ENCODE data around the gene USE1.

- TF ChIP-seq CTCF (IDR thresholded peaks at IDR 0.05) (no peak), POLR2A (IDR thresholded peaks at IDR 0.05) (no peak), POLR2AphosphoS5 (IDR thresholded peaks at IDR 0.05) (no peak)
Observed at GRCh38 chr19:17236811-17237543, 21.8 kb downstream of the USE1 start.

All from sigmoid colon (tissue), 4 donors.